GM03348 (cell line): ENCODE results near the gene ARSB.

ENCODE experiments used
- DNase-seq: peaks from one replicate; pipeline ENCODE4 v3.0.0; 2012; ENCODE audit warnings: low spot score

Gene ARSB

GRCh38 chr5:78805474-78806124 is 179.5 kb downstream of the ARSB start:
- peak; percentile 16 for DNase-seq

- no peak for DNase-seq
Observed at GRCh38 chr5:78804995-78805394, 180.1 kb downstream of the ARSB start.

GRCh38 chr5:78803941-78804340 is 181.2 kb downstream of the ARSB start:
- no peak for DNase-seq

GRCh38 chr5:78803353-78803752 is 181.8 kb downstream of the ARSB start:
- peak; percentile 61 for DNase-seq

- no peak for DNase-seq
Observed at GRCh38 chr5:78801413-78801812, 183.7 kb downstream of the ARSB start.

GRCh38 chr5:78799266-78800017 is 185.7 kb downstream of the ARSB start:
- peak; percentile 70 for DNase-seq

GRCh38 chr5:78798673-78799029 is 186.5 kb downstream of the ARSB start:
- DNase-seq: no peak

- peak; percentile 42 for DNase-seq
Observed at GRCh38 chr5:78797936-78798672, 187.0 kb downstream of the ARSB start.

- DNase-seq: peak; percentile 54
Observed at GRCh38 chr5:78795757-78796156, 189.4 kb downstream of the ARSB start.

- no peak for DNase-seq
Observed at GRCh38 chr5:78794693-78795215, 190.4 kb downstream of the ARSB start.

GRCh38 chr5:78793907-78794662 is 191.0 kb downstream of the ARSB start:
- DNase-seq: no peak

GRCh38 chr5:78792345-78793055 is 192.6 kb downstream of the ARSB start:
- DNase-seq: no peak

- no peak for DNase-seq
Observed at GRCh38 chr5:78791501-78792100, 193.5 kb downstream of the ARSB start.

GRCh38 chr5:78787783-78788182 is 197.3 kb downstream of the ARSB start:
- no peak for DNase-seq

- DNase-seq: no peak
Observed at GRCh38 chr5:78785454-78785853, 199.7 kb downstream of the ARSB start.

GRCh38 chr5:78783434-78784130 is 201.5 kb downstream of the ARSB start:
- peak; percentile 18 for DNase-seq

GRCh38 chr5:78782728-78783127 is 202.4 kb downstream of the ARSB start:
- no peak for DNase-seq

- no peak for DNase-seq
Observed at GRCh38 chr5:78781611-78782286, 203.4 kb downstream of the ARSB start.

GRCh38 chr5:78779771-78780616 is 205.1 kb downstream of the ARSB start:
- DNase-seq: peak; percentile 52
